ENCODE measurements around the gene IFI6.
"Not testable (repeated sequence)": the region's sequence is repeated elsewhere in the genome, so short reads cannot be mapped to it uniquely, and the experiment has no call there.

Gene IFI6

DNA sequence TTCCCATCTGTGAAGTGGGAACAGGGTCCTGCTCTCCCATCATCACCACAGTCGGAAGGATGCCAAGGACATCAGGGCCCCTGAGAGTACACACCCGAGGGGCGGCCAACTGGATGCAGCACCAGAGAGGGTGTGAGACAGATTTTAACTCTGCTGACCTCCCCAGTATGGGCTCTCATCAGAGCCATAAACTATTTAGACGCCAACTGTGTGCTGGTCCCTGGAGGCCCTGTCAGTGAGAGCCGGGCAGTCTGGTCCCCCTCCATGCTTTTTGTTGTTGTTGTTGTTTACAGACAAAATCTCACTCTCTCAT, 38.7 kb downstream of the IFI6 start:
- in situ Hi-C loops (cut with MboI; ENCODE audit: low sequenced_read_pairs) = no loop called here

DNA sequence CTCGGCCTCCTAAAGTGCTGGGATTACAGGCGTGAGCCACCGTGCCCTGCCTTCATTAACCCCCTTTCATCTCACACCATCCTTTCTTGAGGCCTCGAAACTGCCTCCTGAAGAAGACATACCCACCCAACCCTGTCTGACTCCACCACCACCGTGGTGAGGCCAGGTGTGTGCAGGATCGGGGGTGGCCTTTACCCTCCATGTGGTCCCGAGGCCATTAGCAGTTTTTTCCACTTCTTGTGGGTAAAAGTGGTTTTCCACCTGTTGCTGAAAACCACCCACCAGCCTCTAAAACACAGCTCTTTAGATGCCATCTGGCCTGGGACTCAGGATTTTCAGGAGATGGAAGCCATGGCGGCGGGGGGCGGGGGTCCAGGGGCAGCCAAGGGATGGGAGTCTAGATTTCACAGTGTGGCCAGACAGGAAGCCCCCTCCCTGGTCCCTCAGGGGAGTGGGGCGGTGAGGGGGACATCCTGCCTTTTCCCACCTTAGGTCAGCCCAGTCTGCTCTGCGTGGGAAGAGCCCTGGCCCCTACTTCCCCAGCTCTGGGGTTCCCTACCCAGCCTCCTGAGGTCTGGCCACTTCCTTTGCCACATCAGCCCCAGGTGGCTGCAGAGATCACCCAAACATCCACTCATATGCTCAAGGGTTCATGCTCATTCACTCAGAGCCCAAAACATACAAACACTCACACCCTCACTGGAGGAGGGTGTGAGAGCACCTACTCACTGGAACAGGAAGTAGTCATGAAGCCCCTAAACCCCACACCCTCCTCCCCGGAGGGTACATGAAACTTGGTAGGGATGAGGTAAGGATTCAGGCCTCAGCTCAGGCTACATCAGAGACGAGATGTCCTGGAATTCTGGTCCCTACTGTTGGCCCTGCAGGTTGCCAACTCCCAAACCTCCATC, 39.4 kb downstream of the IFI6 start:
- in situ Hi-C loops (cut with MboI; ENCODE audit: low sequenced_read_pairs) = no loop called here

DNA sequence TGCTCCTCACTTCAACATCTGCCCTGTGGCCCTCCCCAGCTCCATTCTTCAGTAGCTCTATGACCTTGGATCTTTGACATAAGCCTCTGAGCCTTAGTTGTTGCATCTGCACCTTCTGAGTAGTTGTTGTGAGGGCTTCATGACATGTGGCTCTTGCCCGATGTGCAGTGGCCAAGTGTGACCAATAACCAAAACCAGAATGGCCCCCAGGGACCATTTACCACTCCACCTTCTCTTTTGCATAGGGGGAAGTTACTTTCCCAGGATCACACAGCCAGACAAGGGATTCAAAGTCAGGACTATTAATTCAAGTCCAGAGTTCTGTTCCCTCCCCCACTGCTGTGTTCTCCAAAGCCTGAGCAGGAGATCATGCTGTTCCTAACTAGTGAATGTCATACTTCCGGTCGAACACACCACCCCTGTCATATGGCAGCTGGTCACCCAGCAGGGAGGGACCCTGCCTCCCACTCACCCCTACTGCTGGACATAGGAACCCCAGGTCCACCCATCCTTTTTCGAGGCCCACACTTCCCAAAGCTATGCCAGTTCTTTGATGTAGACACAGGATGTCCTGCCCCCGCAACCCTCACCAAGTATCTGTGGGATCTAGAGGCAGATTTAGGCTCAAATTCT, 41.0 kb downstream of the IFI6 start:
- in situ Hi-C loops (cut with MboI; ENCODE audit: low sequenced_read_pairs) = no loop called here

DNA sequence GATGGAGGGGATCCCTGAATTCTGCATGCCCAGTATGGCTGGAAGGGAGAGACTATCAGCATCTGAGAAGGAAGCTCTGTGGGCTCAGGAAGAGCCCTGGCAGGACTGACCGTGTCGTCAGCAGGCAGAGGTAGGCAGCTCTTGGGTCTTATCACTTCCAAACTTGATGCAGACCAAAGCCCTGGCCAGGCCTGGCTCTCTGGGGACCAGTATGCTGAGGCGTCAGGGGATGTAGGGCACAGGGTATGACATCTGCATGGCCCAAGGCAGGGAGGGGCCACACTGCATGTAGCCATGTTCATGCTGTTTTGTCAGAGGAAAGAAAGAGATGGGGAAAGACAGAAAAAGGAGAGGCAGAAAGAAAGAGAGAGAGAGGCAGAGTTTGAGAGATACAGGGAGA, 43.3 kb downstream of the IFI6 start:
- in situ Hi-C loops (cut with MboI; ENCODE audit: low sequenced_read_pairs) = no loop called here

DNA sequence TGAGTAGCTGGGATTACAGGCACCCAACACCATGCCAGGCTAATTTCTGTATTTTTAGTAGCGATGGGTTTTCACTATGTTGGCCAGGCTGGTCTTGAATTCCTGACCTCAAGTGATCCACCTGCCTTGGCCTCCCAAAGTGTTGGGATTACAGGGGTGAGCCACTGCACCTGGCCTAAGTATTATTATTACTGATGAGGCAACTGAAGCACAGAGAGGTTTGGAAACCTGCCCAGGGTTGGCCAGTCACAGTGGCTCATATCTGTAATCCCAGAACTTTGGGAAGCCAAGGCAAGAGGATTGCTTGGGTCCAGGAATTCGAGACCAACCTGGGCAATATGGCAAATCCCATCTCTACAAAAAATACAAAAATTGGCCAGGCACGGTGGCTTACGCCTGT, 44.3 kb downstream of the IFI6 start:
- in situ Hi-C loops (cut with MboI; ENCODE audit: low sequenced_read_pairs) = not testable (repeated sequence)

DNA sequence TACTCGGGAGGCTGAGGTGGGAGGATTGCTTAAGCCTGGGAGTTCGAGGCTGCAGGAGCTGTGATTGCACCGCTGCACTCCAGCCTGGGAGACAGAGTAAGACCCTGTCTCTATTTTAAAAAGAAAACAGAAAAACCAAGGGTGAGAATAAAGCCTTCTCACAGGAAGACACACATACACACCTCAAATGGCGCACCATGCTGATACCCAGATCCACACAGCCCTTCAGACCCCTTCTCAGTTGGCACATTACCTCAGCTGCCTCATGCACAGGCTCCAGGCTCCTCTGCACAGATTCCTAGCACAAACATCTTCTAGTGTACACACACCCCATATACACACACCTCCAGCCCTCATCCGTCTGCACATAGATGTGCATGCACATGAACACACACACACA, 44.9 kb downstream of the IFI6 start:
- in situ Hi-C loops (cut with MboI; ENCODE audit: low sequenced_read_pairs) = no loop called here

DNA sequence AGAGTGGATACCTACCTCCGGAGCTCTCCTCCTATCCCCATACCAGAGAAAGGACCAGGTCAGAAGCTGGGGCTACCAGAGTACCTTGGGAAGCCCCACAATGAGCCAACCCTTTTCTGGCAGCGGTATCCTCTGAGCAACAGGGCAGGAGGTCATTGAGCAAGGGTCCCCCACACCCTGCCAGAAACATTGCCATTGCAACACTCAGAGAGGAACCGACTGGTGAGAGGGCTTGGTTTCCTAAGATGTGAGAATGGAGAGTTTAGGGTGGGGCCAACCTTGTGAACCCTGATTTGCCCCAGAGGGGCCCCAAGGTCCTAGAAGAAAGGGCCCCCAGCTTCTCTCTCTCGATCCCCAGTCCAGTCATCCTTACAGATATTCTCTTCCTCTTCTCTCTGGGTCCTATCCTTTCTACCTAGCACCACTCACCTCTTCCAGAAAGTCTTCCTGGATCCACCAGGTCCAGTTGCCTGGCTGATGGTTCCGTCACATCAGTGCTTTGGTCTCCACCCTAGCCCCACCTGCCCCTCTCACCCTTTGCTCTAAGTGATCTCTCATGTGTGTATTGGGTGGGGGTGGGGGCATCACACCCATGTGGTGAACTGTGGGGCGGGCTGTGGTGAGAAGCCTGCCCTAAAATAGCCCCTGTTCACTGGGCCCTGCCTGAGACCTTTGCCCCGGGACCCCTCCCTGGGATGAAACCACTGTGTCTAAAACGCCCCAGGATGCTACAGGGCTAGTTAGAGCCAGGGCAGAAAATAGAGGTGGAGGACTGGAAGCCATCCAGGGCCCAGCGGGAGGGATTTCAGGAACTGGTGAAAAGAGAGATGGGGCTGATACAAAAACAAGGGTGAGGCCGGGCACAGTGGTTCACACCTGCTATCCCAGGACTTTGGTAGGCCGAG, 45.7 kb downstream of the IFI6 start:
- in situ Hi-C loops (cut with MboI; ENCODE audit: low sequenced_read_pairs) = no loop called here

DNA sequence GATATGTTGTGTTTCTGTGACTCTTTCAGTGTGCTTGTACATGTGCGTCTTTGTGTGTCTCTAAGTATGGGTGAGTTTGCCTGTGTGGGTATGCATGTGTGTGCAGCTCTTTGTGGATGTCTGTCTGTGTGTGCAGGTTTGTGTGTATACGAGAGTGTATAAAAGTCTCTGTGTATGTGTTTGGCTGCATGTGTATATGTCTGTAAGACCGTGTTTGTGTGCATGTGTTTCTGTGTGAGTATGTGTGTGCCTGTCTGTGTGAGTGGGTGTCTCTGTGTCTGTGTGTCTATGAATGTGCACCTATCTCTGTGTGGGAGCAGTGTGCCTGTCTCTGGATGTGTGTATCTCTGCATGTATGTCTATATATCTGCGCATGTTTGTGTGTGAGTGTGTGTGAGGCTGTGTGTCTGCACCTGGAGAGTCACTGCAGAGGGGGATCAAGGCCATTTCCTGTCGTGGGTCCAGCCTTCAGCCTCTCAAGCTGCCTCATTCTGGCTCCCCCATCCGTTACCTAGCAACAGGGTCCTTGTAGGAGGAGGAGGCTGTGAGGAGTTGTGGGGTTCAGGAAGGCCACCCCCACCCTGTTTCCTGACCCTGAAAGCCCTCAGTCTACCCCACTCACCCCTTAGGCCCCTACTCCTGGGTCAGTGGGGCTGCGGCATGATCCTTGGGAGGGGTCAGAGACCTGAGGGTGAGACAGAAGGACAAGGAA, 47.4 kb downstream of the IFI6 start:
- in situ Hi-C loops (cut with MboI; ENCODE audit: low sequenced_read_pairs) = no loop called here

DNA sequence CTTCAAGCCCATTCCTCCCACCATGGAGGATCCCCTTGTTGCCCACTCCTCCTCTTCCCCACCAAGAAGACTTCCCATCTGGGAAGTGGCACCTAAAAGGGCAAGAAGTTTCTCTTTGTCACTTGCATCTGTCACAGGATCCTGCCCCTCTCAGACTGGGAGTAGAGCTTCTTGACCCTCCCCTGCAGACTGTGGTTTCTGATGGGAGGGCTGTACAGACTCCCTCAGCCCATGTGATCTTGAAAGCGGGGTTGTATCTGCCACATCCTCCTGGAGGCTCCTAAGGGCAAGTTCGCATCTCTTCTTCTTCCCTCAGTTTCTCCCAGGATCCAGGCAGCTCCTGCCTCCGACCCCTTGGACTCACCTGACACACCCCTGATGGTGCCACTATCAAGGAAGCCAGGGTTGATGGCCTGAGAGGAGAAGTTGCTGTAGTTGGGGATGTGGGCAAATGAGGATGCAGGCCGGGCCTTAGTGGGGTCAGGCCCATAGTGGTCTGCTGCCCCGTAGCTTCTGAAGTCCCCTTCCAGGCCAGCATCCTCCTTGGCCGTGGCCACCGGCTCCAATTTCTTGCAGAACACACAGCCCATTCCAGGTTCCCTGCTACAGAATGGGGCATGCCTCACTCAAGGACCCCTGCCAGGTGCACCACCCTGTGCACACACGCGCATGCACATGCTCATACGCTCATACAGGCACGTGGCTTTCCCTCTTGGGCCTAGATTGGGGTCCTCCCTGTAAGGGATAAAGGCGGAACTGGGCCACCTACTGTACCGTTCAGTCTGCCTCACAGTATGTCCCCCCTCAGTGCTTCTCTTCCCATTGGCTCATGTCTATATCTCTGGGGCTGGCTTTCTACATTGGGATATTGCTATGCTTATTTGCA, 48.4 kb downstream of the IFI6 start:
- in situ Hi-C loops (cut with MboI; ENCODE audit: low sequenced_read_pairs) = no loop called here

DNA sequence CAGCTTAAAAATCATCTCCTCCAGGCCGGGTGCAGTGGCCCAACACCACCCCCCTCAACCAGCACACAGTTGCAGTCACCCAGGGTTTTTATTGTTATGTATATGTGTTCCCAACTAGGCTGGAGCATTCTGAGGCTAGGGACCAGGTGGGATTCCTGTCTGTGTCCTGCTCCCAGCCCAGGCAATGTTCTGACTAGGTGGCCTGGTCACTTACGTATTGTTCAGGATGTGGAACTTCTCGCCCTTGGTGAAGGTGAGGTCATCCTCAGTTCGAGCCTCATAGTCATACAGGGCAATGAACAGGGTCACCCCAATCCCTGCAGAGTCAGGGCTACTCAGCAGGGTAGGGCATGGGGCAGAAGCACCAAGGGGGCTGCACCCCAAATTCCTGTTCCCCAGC, 49.2 kb downstream of the IFI6 start:
- in situ Hi-C loops (cut with MboI; ENCODE audit: low sequenced_read_pairs) = no loop called here

DNA sequence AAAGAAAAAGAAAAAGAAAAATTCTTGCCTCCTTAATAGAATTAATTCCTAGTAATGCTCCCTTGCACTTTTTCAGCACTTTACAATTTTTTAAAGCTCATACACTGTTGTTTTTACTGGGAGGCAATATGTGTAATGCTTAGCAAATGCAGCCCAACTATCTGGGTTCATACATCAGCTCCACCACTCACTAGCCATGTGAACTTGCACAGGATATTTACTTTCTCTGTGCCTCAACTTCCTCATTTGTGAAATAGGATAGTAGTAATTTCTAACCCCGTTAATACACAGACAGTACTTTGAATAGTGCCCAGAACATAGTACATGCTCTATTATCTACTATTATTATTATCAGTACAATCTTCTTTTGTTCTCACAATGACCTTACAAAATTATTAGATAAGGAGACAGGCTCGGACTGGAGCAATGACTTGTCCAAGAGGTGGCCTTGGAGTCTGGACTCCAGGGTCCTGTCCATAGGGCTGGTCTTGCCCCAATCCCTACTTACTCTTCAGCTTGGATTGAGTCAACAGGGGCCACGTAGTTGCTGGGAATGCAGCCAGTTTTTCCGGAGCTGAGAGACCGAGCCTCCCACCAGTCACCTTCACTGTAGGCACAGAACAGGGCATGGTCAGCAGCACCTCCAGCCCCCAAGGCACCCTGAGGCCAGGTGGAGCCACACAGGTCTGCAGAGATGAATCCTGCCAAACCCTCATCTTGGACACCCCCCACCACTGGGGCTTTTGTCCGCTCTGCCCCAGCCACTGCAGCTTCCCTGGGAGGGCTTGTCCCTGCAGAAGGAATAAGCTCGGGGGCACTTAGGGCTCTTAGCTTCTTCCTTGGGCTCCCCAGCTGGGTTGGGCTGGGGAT, 50.7 kb downstream of the IFI6 start:
- in situ Hi-C loops (cut with MboI; ENCODE audit: low sequenced_read_pairs) = no loop called here

DNA sequence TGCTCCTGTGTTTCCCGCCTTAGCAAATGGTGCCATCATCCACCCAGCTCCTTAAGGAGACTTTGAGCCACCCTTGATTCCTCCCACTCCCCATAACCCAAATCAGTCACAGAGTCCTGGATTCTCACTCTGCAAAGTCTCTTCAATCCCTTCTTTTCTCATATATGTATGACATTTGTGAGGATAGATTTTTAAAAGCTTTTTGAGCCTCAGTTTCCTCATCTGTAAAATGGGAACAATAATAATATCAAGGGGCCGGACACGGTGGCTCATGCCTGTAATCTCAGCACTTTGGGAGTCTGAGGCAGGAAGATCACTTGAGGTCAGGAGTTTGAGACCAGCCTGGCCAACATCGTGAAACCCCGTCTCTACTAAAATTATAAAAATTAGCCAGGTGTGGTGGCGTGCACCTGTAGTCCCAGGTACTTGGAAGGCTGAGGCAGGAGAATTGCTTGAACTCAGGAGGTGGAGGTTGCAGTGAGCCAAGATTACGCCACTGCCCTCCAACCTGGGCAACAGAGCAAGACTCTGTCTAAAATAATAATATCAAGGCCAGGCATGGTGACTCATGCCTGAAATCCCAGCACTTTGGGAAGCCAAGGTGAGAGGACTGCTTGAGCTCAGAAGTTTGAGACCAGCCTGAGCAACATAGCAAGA, 52.1 kb downstream of the IFI6 start:
- in situ Hi-C loops (cut with MboI; ENCODE audit: low sequenced_read_pairs) = not testable (repeated sequence)

DNA sequence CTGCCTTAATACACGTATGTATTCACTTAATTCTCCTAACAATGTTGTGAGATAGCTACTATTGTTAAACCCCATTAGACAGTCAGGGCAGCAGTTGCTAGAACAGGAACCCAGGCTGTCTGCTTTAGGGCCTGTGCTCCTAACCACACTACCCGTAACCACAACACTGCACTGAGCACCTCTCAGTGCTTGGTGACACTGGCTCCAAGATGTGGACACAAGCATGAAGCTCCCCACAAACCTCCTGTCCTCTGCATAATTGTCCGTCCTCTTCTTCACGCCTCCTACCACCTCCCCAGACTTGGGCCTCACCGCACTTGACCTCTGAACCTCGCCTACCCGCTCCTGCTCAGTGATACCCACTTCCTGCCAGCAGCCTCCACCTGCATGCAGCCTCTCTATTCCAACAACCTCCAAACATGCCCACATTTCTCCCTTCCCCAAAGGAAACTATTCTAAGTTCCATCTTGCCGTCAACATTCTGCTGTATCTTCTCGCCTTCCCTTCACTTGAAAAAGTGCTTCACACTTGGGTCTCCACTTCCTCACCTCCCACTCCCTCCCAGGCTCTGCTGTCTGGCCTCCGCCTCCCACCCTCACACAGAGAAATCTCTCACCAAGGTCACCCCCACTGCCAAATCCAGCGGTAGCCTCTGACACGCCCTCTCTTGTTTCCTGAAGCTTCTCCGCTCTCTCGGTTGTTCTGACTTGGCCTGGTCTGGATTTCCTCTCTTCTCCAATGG, 53.5 kb downstream of the IFI6 start:
- in situ Hi-C loops (cut with MboI; ENCODE audit: low sequenced_read_pairs) = no loop called here

DNA sequence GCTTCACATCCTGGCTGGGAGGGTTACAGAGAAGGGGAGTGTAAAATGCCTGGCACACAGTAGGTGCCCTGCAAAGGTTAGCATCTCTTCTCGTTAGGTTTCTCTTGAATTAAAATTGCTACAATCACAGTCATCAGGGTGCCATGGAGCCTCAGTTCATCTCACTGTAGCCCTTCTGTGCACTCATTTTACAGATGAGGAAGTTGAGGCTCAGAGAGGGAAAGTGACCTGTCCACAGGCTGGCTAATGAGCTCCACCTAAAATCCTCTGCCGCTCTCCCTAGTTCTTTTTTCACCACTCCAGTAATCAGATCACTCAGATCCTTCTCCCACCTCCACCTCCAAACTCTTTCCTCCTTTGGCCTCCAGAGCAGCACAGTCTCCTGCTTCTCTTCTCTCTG, 54.6 kb downstream of the IFI6 start:
- in situ Hi-C loops (cut with MboI; ENCODE audit: low sequenced_read_pairs) = no loop called here

DNA sequence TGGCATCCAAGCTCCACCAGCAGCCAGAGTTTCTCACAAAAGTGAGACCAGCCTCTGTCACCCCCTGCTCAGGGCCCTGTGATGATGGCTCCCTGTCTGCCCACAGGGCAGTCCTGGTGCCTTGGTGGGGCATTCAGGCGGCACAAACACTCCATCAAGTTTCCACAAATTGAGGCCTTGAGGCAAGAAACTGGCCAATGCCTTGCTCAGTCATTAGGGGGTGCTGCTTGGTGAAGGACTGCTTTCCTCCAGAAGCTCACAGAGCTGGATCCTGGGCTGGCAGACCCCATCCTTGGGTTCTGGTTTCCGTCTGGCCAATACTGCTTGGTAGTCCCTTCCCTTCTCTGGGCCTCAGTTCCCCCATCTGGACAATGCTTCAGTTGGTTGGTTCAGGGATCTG, 55.6 kb downstream of the IFI6 start:
- in situ Hi-C loops (cut with MboI; ENCODE audit: low sequenced_read_pairs) = no loop called here
